Measurements from ENCODE around the gene TCAF1. TPM values are rescaled to one million over a fixed set of nuclear protein-coding genes. Genes with fewer than 3 reads are reported as not detected.

The TCAF1 gene, protein sequence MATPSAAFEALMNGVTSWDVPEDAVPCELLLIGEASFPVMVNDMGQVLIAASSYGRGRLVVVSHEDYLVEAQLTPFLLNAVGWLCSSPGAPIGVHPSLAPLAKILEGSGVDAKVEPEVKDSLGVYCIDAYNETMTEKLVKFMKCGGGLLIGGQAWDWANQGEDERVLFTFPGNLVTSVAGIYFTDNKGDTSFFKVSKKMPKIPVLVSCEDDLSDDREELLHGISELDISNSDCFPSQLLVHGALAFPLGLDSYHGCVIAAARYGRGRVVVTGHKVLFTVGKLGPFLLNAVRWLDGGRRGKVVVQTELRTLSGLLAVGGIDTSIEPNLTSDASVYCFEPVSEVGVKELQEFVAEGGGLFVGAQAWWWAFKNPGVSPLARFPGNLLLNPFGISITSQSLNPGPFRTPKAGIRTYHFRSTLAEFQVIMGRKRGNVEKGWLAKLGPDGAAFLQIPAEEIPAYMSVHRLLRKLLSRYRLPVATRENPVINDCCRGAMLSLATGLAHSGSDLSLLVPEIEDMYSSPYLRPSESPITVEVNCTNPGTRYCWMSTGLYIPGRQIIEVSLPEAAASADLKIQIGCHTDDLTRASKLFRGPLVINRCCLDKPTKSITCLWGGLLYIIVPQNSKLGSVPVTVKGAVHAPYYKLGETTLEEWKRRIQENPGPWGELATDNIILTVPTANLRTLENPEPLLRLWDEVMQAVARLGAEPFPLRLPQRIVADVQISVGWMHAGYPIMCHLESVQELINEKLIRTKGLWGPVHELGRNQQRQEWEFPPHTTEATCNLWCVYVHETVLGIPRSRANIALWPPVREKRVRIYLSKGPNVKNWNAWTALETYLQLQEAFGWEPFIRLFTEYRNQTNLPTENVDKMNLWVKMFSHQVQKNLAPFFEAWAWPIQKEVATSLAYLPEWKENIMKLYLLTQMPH
- 32.7 and 38.1 TPM in 2 replicates for total RNA-seq

DNA sequence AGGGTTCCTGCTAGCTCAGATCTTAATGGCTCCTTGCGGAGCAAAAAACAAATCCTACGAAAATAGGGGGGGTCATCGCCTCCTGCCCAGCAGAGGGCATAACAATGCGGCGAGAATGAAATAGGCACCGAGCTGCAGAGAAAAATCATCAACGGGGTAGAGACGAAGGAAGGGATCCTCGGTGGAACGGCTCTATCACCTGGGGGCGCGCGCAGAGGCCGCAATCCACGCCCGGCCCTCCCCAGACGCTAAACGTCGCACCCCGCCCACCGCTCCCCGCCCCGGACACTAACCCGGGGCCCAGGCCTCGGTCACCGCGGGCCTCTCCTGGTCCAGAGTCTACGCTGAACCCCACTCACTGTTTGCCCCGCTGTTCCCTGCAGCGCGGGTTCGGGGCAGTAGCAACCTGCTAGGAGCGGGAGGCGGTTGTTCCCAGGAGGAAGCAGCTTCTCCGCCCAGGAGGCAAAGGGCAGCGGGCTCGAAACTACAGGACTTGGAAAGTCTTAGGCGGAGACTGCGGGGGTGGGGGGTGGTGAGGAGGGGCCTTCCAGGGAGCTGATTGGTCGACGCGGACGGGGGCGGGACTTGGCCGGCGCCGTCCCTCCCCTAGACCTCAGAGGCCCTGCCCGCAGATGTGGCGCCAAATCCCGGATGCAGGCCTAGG lies at the start of gene TCAF1:
Gene TCAF1, minus strand, starts transcription at position 509 of the 664 bp plus-strand sequence. CDS start 25,568 bp downstream, outside the sequence.
- peak; percentile 95 to 96 for DNase-seq (ENCODE audit: low read depth in 2 of 2)

DNA sequence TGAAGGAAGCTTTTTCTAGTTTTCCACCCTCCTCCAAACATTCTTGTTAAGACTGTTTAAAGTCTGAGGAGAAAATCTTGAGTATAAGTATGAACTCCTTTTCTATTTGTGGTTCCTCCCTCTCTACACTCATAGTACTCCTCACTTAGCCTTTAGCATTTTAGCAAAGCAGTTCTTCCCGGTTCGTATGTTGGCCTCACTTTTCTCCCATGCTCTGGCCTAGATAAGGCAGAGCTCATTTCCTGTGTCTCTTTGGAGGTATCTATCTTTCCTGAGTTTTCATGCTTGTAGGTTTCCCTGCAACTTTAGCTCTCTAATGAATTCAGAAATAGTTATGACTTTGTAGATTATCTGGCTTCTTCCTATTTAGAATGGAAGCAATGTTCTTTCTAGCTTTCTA lies 46.8 kb upstream of the TCAF1 start:
- DNase-seq (ENCODE audit: low read depth in 2 of 2) = no peak

DNA sequence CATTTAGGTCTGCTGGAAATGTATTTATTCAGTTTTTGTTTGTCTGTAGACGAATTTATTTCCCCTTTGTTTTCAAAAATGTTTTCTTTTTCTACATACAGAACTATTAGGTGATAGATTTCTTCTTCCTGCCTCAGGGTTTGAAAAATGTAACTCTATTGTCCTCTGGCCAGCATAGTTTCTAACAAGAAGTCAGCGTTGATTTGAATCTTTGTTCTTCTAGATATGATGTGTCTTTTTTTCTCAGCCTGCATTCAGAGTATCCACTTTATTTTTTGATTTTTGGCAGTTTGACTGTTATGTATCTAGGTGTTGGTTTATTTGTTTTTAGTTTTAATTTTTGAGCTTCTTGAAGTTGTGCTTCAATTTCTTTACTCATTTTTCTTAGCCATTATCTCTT lies 45.1 kb upstream of the TCAF1 start:
- no peak for DNase-seq (ENCODE audit: low read depth in 2 of 2)

DNA sequence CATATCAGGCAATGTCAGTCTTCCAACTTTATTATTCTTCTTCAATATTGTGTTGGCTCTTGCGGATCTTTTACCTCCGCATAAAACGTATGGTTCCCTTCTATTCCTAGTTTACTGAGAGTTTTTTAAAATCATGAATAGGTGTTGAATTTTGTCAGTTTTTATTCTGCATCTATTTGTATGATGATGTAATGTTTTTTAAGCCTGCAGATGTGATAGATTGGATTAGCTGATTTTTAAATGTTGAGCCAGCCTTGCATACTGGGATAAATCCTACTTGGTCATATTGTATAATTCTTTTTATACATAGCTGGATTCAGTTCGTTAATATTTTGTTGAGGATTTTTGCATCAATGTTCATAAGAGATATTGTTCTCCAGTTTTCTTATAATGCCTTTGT lies 43.4 kb upstream of the TCAF1 start:
- no peak for DNase-seq (ENCODE audit: low read depth in 2 of 2)

DNA sequence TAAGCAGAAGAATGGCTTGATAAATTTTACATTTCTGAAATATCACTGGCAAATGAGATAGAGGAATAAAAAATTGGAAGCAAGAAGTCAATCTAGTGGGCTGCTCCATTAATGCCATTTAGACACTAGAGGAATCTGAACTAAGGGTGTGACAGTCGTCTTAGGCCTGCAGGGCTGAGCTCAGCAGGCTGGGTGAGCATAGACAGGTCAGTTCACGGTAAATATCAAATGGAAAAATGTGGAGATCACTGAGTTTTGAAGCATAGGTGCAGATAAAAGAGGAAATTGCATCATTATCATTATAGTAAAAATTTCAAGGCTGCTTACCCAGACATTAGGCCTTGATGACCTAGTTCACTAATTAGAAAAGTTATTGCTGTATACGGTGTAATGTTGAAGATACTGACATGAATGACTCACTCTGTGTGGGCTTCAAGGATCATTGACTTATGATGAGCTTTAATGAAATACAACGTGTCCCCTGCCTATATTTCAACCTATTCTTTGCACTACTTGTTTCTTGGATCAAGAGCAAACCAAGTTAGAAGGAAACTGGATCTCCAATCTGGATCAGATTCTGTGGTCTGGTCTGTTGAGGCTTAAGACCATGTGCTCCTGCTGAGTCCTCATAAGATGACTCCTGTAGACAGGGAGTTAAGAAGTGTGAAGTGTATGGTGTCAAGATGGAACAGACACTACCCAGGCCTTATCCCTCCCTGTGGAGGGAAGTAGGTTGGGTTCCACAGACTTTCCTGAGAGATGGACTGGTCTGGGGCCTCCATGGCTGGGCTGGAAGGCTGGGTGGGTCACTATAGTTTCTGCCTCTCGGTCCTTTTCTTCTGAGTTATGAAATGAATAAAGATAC lies 36.6 kb upstream of the TCAF1 start:
- no peak for DNase-seq (ENCODE audit: low read depth in 2 of 2)

GRCh38 chr7:143936087-143937009 lies 34.4 kb upstream of the TCAF1 start:
- peak in 1 of 2 donors; percentile 1 for DNase-seq (ENCODE audit: low read depth in 2 of 2)

- DNase-seq (ENCODE audit: low read depth in 2 of 2) = no peak
Measured at GRCh38 chr7:143934526-143935325, 32.8 kb upstream of the TCAF1 start, which contains the start of gene OR2F2. Gene OR2F2, plus strand, starts transcription at chr7:143935233. Its CDS starts 0 bp downstream, at chr7:143935233.

GRCh38 chr7:143931739-143932138 lies 29.8 kb upstream of the TCAF1 start:
- no peak for DNase-seq (ENCODE audit: low read depth in 2 of 2)

DNA sequence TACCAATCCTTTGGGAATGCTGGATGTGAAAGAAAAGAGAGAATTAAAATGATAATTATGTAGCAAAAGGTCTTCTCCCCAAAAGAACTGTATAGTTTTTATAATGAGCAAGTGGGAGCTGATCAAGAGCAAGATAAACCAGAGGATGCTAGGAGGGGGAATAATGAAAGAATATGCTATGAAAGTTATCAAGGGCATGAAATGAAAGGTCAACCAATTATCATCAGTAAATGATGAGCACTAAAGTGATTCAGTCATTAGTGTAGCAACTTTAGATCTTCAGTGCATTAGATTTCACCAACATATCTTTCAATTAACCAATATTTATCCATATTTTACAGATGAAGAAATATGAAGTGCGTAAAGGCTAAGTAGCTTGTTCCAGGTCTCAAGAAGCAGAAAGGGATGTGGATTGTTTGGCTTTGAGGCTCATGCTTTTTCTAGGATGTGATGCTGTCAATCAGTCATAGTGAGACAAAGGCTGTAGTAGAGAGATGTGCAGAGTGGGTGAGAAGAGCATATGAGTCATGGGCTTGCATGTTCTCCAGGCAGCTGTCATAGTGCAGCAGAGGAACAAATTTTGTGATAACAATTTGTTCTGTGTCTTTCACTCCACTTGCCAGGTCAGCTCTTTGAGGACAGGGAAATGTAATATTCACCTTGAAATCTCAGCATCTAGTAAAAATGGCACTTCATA lies 27.4 kb upstream of the TCAF1 start:
- DNase-seq (ENCODE audit: low read depth in 2 of 2) = no peak

- no peak for DNase-seq (ENCODE audit: low read depth in 2 of 2)
Measured at GRCh38 chr7:143924851-143925250, 22.9 kb upstream of the TCAF1 start.

GRCh38 chr7:143914938-143915652 lies 13.1 kb upstream of the TCAF1 start:
- DNase-seq (ENCODE audit: low read depth in 2 of 2) = no peak

DNA sequence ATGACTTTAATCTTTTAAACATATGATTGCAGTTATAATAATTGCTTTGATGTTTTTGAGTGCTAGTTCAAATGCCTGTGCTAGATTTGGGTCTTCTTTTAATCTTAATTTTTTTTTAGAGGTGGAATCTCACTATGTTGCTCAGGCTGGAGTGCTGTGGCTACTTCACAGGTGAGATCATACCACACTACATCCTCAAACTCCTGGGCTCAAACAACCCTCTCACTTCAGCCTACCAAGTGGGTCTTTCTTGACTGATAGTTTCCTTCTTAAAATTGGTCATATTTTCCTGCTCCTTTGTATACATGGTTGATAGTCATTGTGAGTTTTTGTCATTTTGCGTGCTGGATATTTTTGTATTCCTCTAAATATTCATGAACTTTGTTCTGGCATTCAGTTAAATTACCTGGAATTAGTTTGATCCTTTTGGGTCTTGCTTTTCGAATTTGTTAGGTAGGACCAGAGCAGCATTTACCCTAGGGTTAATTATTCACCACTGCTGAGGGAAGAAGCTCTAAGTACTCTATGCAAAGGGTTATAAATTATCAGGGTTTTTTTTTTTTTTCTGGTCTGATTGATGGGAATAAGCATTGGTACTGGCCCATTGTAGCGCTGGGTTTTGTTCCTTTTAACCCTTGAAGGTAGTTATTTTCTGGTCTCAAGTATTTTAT lies 12.1 kb upstream of the TCAF1 start:
- no peak for DNase-seq (ENCODE audit: low read depth in 2 of 2)

GRCh38 chr7:143910473-143911248 lies 8.7 kb upstream of the TCAF1 start:
- no peak for DNase-seq (ENCODE audit: low read depth in 2 of 2)

DNA sequence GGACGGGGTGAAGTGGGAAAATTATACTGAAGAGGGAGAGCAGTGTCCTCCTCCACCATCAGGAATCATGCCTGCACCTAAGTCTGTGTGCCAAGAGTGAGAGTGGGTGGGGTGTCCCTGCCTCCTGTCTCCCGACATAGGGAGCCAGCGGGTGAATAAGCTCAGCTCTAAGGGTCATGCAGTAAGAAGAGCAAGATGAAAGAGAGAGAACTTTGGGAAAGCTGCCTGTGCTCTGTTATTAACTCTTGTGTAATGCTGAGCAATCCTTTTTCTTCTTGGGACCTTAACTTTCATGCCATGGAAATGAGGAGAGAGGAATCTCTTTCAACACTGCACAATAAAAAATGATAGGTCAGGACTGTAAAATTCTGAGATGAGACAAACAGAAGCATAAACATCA lies 7.9 kb upstream of the TCAF1 start:
- DNase-seq (ENCODE audit: low read depth in 2 of 2) = no peak

GRCh38 chr7:143908120-143908519 lies 6.1 kb upstream of the TCAF1 start:
- DNase-seq (ENCODE audit: low read depth in 2 of 2) = no peak

DNA sequence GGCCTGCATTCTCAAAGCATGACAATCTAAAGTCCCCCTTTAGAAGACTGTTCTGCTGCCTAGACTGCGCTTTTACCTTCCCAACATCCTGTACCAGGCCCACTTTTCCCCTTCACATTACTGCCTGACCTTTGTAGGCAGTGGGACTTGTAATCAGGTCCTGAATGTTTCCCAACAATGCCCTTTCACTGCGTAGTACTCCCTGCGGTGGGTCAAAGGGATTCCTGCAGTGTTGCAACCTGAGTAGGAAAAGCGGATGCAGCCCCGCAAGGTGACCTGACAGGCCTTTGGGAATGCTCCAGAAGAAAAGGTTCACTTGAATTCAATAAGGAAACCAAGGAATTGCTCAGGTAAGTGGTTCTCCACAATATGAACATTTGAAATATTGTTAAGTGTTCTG lies 4.9 kb upstream of the TCAF1 start:
- no peak for DNase-seq (ENCODE audit: low read depth in 2 of 2)

All from lung microvascular endothelial cell (primary cell).